ENCODE measurements around the gene ULBP2. TPM values are rescaled to one million over a fixed set of nuclear protein-coding genes. Genes with fewer than 3 reads are reported as not detected.

ULBP2 gene
- total and polyA plus RNA-seq, 12 donors: 0.16 to 1.8 (median 0.49) TPM; not detected in 2

- Histone ChIP-seq H3K36me3 (replicated peaks in 1 of 2) (no peaks in the 10 kb centered on the region), H3K4me3 (peak within 1 kb of the TSS; percentile 22 to 51 (median 40)), H3K9me3 (replicated peaks in 1 of 3) (no peaks in the 10 kb centered on the region), H3K27me3 (no peaks in the 10 kb centered on the region), H3K4me1 (replicated peaks in 1 of 2) (peaks cover 10 to 16% of the 10 kb centered on the region in 2 donors), H3K27ac (peak within 1 kb of the TSS in 1 of 5 donors; percentile 37)
- intact Hi-C loops (cut with DNase I): loop anchor here (10.0 kb wide), 2 partner anchors 58 to 198 kb away; partner anchors contain the start of gene LRP11 (in 2 of the 2)
- WGBS, 4 donors: 0 to 1% (median 1%) methylated on average over 19 to 40 of the region's 40 CpGs
- peak; percentile 95 to 98 (median 97) for DNase-seq
- TF ChIP-seq CTCF (IDR thresholded peaks at IDR 0.05): no peak
- peak in 1 of 2 donors; percentile 70 for TF ChIP-seq POLR2A (IDR thresholded peaks at IDR 0.05)
Measured at GRCh38 chr6:149922642-149923326, 19.0 kb upstream of the ULBP2 start, which contains the start of gene RAET1G. TSS of gene RAET1G (minus strand) at chr6:149923121. CDS start at chr6:149923010, 111 bp downstream.

- Histone ChIP-seq H3K36me3 (replicated peaks in 1 of 2) (no peaks in the 10 kb centered on the region), H3K4me3 (peak overlapping the region in 2 of 4 donors; percentile 50 to 51), H3K4me1 (replicated peaks in 1 of 2) (peaks cover 10 to 16% of the 10 kb centered on the region in 2 donors), H3K27ac (no peak overlapping the region), H3K9me3 (replicated peaks in 1 of 3) (no peaks in the 10 kb centered on the region), H3K27me3 (no peaks in the 10 kb centered on the region)
- intact Hi-C loops (cut with DNase I): loop anchor here (10.0 kb wide), 2 partner anchors 59 to 199 kb away; partner anchors contain the start of gene LRP11 (in 2 of the 2)
- 24 to 30% (median 27%) methylated on average over 24 to 33 of the region's 33 CpGs for WGBS, 4 donors
- TF ChIP-seq CTCF (IDR thresholded peaks at IDR 0.05) (no peak), POLR2A (IDR thresholded peaks at IDR 0.05) (no peak)
- DNase-seq: peak in 2 of 7 donors; percentile 25 to 39
Measured at GRCh38 chr6:149923327-149923986, 18.4 kb upstream of the ULBP2 start.

DNA sequence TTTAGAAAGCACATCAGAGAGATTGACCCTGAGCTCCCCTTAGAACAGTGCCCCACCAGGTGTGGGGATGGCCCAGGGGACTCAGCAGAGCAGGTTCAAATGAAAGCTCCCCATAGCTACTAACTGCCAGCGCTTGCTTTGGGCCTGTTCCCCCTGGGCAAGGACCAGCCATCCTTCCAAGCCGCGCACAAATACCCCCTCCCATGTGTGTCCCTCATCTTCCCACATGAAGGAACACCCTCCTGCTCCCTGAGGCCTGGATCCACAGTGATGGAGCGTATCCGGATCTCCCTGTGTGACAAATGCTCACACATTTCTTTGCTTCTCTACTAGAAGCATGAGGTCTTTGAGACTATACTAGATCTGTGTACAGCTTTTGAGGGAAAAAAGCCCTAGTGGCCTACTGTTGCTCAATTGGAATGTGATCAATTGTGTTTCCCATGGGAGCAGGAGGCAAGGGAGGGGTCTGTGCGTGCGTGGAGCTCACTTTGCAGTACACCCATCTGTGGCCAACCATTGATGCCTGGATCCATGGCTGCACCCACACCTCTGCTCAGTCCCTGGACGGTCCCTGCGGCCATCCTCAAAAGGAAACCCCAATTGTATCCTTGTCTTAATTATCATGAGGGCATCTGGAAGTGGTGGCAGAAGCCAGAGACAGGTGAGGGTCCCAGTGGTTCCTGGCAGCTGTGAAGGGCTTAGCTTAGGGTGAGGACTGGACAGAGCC is 17.4 kb upstream of the ULBP2 start:
- H3K27me3 ChIP-seq: peaks cover 3% of the 10 kb centered on the region
- intact Hi-C loops (cut with DNase I): loop anchor here (10.0 kb wide), 2 partner anchors 60 to 200 kb away; partner anchors contain the start of gene LRP11 (in 2 of the 2)
- TF ChIP-seq POLR2A (IDR thresholded peaks at IDR 0.05) (no peak), CTCF (IDR thresholded peaks at IDR 0.05) (no peak)
- H3K27ac ChIP-seq: no peak overlapping the region
- H3K36me3 ChIP-seq (replicated peaks in 1 of 2): no peaks in the 10 kb centered on the region
- H3K9me3 ChIP-seq (replicated peaks in 1 of 3): no peaks in the 10 kb centered on the region
- peaks cover 10 to 16% of the 10 kb centered on the region in 2 donors for H3K4me1 ChIP-seq (replicated peaks in 1 of 2)
- no peak overlapping the region for H3K4me3 ChIP-seq
- peak in 2 of 7 donors; percentile 17 to 43 for DNase-seq
- WGBS, 4 donors: 82 to 90% (median 83%) methylated on average over 6 to 9 of the region's 9 CpGs

DNA sequence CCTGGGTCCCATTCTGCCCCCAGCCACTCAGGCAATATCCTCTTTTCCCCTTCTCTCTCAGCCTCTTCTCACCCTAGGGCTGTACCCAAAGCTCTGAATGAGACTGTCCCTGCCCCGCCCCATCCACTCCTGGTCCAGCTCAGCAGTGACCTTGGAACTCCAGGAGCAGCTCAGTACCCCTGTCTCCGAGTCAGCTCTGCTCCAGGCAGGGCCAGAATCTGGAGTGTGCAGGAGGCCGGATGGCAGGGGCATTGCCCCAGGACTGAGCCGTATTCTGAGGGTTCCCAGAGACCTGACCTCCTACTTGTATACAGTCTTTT is 16.9 kb upstream of the ULBP2 start:
- 64 to 70% (median 67%) methylated on average over 2 to 4 of the region's 4 CpGs for WGBS, 4 donors
- Histone ChIP-seq H3K36me3 (replicated peaks in 1 of 2) (no peaks in the 10 kb centered on the region), H3K4me1 (replicated peaks in 1 of 2) (peaks cover 10 to 16% of the 10 kb centered on the region in 2 donors), H3K9me3 (replicated peaks in 1 of 3) (no peaks in the 10 kb centered on the region), H3K27me3 (peaks cover 7% of the 10 kb centered on the region), H3K27ac (no peak overlapping the region), H3K4me3 (no peak overlapping the region)
- peak in 5 of 7 donors; percentile 37 to 62 (median 50) for DNase-seq
- intact Hi-C loops (cut with DNase I): loop anchor here (5.0 to 10.0 kb wide), 3 partner anchors 60 to 200 kb away; partner anchors contain the start of gene LRP11 (in 2 of the 2)
- TF ChIP-seq CTCF (IDR thresholded peaks at IDR 0.05): no peak
- TF ChIP-seq POLR2A (IDR thresholded peaks at IDR 0.05): no peak
